ENCODE results near the gene BAG1.
A peak's percentile ranks its signal among the peaks of the same experiment; 100 is the strongest.

The BAG1 gene

DNA sequence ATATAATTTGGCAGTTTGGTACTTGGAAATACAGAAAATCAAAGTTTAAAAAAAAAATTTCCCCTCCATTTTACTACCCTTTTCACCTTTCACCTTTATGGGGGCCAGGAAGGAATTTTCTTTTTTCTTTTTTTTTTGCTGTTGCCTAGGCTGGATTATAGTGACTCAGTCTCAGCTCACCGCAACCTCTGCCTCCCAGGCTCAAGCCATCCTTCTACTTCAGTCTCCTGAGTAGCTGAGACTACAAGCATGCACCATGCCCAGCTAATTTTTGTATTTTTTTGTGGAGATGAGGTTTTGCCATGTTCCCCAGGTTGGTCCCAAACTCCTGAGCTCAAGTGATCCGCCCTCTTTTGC, 9.4 kb upstream of the BAG1 start:
- no peak for DNase-seq (ENCODE audit: low read depth in 2 of 2)

DNA sequence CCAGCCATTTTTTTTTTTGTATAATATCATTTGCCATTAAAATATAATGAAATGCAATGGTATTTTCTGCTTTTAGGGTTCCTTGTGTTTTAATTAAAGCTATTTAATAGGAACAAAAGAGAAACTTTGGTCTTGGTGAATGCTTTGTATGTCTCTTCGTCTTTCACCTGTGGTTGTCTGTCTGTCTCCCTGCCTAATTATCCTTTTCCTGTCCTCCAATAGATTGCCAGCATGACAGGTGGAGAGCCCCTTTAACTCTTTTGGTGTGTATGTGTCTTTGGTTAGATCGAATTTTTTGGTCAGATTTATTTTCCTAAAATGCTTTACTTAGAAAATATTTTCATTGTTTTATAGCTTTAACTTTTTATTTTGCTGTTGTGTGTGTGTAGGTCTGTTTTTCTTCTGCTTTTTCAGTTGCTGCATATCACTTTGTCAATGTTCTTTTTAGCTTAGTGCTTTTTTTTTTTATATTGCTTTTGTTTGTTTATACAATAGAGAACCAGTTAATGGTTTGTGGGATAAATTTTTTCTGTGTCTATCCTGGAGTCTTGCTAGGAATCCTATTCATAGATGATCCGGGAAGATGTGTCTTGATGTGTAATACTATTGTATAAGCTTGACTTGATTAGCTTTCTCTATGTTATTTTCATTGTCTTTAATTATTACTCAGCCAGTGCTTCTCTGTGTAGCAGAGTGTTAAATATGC, 8.9 kb upstream of the BAG1 start:
- no peak for DNase-seq (ENCODE audit: low read depth in 2 of 2)

- DNase-seq (ENCODE audit: low read depth in 2 of 2), result no peak
Observed at GRCh38 chr9:33272061-33272460, 7.6 kb upstream of the BAG1 start.

DNA sequence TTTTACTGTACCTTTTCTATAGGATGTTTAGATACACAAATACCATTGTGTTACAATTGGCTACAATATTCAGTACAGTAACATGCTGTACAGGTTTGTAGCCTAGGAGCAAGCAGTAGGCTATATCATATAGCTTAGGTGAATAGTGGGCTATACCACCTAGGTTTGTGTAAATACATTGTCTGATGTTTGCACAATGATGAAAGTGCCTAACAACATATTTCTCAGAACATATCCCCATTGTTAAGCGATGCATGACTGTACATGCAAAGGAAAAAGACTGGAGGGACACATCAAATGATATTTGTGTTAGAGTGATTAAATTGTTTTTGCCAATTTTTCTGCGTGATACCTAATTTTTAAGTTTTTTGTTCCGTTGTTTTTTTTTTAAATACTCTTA, 5.6 kb upstream of the BAG1 start:
- DNase-seq (ENCODE audit: low read depth in 2 of 2), result no peak

- no peak for DNase-seq (ENCODE audit: low read depth in 2 of 2)
Observed at GRCh38 chr9:33267151-33267767, 2.8 kb upstream of the BAG1 start.

- no peak for DNase-seq (ENCODE audit: low read depth in 2 of 2)
Observed at GRCh38 chr9:33265211-33265865, 830 bp upstream of the BAG1 start.

GRCh38 chr9:33264003-33264472, 470 bp downstream of the BAG1 start:
- peak; percentile 9 to 11 for DNase-seq (ENCODE audit: low read depth in 2 of 2)

GRCh38 chr9:33263131-33264002, 1.1 kb downstream of the BAG1 start:
- DNase-seq (ENCODE audit: low read depth in 2 of 2), result peak in 1 of 2 donors; percentile 10

- no peak for DNase-seq (ENCODE audit: low read depth in 2 of 2)
Observed at GRCh38 chr9:33260372-33260771, 4.1 kb downstream of the BAG1 start.

GRCh38 chr9:33257276-33257675, 7.2 kb downstream of the BAG1 start:
- DNase-seq (ENCODE audit: low read depth in 2 of 2), result no peak

- DNase-seq (ENCODE audit: low read depth in 2 of 2), result no peak
Observed at GRCh38 chr9:33256236-33256635, 8.3 kb downstream of the BAG1 start.

GRCh38 chr9:33255471-33255870, 9.0 kb downstream of the BAG1 start:
- no peak for DNase-seq (ENCODE audit: low read depth in 2 of 2)

GRCh38 chr9:33255014-33255413, 9.5 kb downstream of the BAG1 start:
- no peak for DNase-seq (ENCODE audit: low read depth in 2 of 2)

DNA sequence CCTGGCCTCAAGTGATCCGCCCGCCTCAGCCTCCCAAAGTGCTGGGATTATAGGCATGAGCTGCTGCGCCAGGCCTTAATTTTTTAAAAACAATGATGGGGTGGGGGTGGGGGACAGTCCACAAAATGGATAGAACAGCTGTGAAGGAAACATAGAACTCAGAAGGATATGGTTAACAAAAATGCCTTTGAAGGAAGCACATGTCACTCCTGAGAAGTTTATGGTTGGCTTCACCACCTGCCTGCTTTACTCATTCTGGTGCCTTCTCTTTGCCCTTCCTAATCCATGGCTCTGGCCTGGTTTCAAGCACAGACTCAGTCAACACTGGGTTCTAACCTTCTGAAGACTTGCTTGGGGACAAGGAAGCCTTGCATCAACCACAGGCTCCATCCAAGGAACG, 10.3 kb downstream of the BAG1 start:
- DNase-seq (ENCODE audit: low read depth in 2 of 2), result no peak

DNA sequence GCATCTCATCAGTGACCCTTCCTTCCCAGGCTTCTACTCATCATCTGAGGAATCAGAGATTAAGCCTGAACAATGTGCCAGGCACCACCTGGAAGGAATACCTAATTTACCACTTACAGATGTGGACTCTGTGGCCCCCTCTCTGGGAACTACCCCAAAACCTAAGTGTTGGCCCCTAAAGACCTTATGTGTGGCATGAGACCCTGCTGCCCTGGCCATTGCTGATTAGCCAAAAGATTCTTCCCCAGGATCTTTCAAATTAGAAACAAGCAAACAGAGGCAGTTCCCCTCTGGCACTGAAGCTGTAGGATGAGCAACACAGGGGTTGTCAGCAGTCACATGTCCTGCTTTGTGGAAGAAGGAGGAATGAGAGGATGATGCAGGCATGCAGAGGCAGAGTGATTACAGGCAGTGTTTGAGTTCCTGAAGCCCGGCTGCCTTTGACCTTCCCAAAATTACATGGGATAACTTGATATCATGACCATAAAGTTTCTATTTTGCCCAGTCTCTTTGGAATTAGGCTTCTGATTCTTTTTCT, 14.0 kb downstream of the BAG1 start:
- DNase-seq (ENCODE audit: low read depth in 2 of 2), result no peak

DNA sequence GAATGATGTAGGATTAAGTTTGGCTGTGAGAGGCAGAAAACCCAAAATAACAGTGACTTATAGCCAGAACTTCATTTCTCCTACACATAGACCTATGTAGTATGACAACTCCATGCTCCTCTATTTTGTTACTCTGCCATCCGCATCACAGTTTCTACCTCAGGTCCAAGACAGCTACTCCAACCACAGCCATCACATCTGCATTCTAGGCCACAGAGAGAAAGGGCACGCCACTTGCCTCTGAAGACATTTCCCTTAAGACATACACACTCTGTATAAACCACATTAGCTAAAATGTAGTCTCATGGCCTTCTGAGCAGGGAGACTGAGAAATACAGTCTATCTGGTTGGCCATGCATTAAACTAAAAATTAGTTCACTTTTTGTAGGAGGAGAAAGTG, 14.5 kb downstream of the BAG1 start:
- DNase-seq (ENCODE audit: low read depth in 2 of 2), result no peak

DNA sequence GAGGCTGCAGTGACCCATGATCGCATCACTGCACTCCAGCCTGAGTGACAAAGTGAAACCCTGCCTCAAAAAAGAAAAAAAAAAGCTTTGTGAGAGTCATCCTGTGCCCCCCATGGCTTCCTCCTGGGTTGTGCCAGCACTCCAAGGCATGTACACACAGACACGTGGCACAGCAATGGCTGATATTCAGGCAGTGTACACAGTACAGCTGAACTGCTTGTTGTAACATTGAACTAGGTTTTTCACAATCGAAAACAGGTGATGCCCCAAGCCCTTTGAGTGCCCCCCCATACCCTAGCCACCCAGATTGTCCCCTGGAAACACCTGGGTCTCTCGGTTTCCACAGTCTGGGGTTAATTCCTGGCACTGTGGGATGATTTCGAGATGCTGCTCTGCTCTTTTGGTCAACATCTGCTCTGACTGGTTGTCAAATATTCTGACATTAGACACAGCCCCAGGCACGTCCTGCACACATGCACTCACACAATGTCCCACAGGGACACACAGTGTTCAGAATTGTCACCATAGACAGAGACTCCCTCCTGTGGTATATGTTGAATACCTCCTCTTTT, 15.3 kb downstream of the BAG1 start:
- no peak for DNase-seq (ENCODE audit: low read depth in 2 of 2)

DNA sequence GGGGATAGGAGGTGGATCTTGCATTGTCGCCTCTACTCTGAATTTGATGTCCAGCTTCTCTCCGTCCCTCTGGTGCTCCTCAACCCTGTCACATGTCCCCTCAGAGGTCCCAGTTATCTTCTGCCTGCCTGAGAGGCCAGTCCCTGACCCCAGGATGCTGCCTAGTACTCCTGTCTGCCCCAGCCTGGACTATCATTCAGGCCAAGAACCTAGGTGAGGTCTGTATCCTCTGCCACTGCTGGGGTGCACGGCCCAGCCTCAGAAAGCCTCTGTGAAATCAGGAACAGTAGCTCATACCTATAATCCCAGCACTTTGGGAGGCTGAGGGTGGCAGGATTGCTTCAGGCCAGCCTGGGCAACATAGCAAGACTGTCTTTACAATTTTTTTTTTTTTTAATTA, 15.9 kb downstream of the BAG1 start:
- no peak for DNase-seq (ENCODE audit: low read depth in 2 of 2)

DNA sequence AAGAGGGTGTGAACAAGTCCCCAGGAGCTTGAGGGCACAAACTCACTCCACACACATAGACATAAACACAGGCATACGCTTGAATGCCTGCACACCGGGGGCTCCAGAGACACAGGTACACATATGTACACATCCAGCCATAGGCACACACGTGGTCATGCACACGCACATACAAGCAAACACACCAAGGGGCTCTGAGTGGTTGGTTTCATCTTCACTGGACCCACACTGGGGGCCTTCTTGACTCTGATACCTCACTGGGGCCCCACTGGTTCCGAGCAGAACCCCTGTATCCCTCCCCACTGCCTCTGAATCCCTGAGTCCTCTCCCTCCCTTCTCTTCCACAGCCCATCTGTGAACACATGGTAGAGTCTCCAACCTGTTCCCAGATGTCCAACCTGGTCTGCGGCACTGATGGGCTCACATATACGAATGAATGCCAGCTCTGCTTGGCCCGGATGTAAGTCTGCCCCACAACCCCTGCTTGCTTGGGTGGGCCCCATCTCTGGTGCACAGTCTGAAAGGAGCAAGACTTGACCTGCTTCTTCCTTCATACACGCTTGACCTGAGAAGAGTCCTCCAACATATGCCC, 18.1 kb downstream of the BAG1 start:
- no peak for DNase-seq (ENCODE audit: low read depth in 2 of 2)

DNA sequence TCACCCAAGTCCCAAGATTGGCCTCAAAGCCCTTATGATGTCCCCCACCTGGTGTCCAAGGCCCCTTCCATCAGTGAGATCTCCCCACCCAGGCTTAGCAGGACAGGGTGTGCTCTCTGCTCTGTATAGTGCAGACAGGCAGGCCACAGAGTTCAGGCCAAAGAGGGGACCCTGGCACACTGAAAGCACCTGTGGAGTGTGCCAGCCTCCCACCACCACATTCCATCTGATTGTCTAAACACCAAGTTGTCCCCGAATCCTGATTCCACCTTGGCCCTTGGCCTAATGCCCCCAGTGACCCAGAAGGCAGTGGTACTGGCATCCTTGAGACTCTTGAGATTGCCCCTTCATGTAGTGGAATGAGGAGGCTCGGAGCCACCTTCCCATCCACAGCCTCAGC, 19.2 kb downstream of the BAG1 start:
- DNase-seq (ENCODE audit: low read depth in 2 of 2), result no peak

DNA sequence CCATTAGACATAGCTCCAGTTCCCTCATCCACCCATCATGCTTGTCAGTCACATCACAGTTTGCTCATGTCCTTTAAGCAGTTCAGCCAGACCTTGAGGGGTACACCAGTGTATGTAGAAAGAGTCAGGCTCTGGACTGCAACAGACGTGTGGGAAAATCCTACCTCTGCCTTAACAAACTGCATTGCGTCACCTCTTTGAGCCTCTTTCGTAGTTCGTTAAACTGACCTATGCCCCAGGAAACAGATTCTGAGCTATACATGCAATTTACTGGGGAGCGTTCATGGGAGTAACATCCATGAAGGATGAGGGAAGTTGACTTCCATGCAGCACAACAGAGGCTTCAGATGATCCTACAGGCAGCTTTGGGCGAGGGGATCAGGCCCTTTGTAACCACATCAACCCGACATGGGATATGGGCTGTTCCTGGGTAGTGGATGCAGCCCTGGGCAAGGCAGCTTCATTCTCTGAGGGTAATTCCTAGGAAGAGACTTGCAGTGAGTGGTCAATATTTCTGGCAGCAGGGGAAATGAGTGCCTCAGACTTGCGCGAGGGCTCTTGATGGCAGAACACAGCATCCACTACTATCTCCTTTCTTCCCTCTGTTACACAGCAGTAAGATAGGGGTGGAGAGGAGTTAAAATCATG, 20.2 kb downstream of the BAG1 start:
- DNase-seq (ENCODE audit: low read depth in 2 of 2), result no peak

Data from stimulated activated CD4-positive, alpha-beta T cell treated with anti-CD3 and anti-CD28 coated beads, Interleukin-4, amount 100 ng/mL, for 48 hours (primary cell).